ENCODE data around the gene FAM76A.

Gene FAM76A

GRCh38 chr1:27713869-27714513, 11.8 kb upstream of the FAM76A start:
- ATAC-seq: no peak
- TF ChIP-seq GLIS3 (CRISPR knock-in tag; IDR thresholded peaks at IDR 0.05): no peak
- TF ChIP-seq TCF4 (CRISPR knock-in tag; IDR thresholded peaks at IDR 0.05; ENCODE audit: borderline replicate concordance): no peak
- no peak for TF ChIP-seq CSDC2 (CRISPR knock-in tag; IDR thresholded peaks at IDR 0.05)
- TF ChIP-seq ZFP3 (CRISPR knock-in tag; IDR thresholded peaks at IDR 0.05): no peak
- TF ChIP-seq POU6F1 (CRISPR knock-in tag; IDR thresholded peaks at IDR 0.05; ENCODE audit: borderline replicate concordance, low read depth): no peak
- TF ChIP-seq CSRNP3 (CRISPR knock-in tag; IDR thresholded peaks at IDR 0.05): no peak
- no peak for TF ChIP-seq ARNTL (CRISPR knock-in tag; IDR thresholded peaks at IDR 0.05; ENCODE audit: borderline replicate concordance, low read depth)
- no peak for TF ChIP-seq ZFP30 (CRISPR knock-in tag; IDR thresholded peaks at IDR 0.05)
- TF ChIP-seq BACH2 (CRISPR knock-in tag; IDR thresholded peaks at IDR 0.05; ENCODE audit: borderline replicate concordance): no peak
- no peak for TF ChIP-seq TOX (CRISPR knock-in tag; IDR thresholded peaks at IDR 0.05; ENCODE audit: borderline replicate concordance)
- no peak for TF ChIP-seq ISL1 (CRISPR knock-in tag; IDR thresholded peaks at IDR 0.05)
- TF ChIP-seq ZNF565 (CRISPR knock-in tag; conservative IDR thresholded peaks at IDR 0.05; ENCODE audit: low read depth): no peak
- TF ChIP-seq OSR1 (CRISPR knock-in tag; IDR thresholded peaks at IDR 0.05): no peak
- no peak for TF ChIP-seq ESRRG (CRISPR knock-in tag; IDR thresholded peaks at IDR 0.05)
- no peak for TF ChIP-seq ZC3H10 (CRISPR knock-in tag; IDR thresholded peaks at IDR 0.05)
- no peak for TF ChIP-seq ZNF70 (CRISPR knock-in tag; IDR thresholded peaks at IDR 0.05)
- no peak for TF ChIP-seq TSHZ2 (CRISPR knock-in tag; IDR thresholded peaks at IDR 0.05)

GRCh38 chr1:27716262-27716895, 9.4 kb upstream of the FAM76A start:
- TF ChIP-seq PATZ1 (CRISPR knock-in tag; IDR thresholded peaks at IDR 0.05; ENCODE audit: borderline replicate concordance) (no peak), SNAI2 (CRISPR knock-in tag; IDR thresholded peaks at IDR 0.05) (no peak), ZNF8 (CRISPR knock-in tag; IDR thresholded peaks at IDR 0.05) (no peak), TCF4 (CRISPR knock-in tag; IDR thresholded peaks at IDR 0.05; ENCODE audit: borderline replicate concordance) (no peak), ZC3H10 (CRISPR knock-in tag; IDR thresholded peaks at IDR 0.05) (no peak), ZFP30 (CRISPR knock-in tag; IDR thresholded peaks at IDR 0.05) (no peak), TOX (CRISPR knock-in tag; IDR thresholded peaks at IDR 0.05; ENCODE audit: borderline replicate concordance) (no peak), CREB5 (CRISPR knock-in tag; IDR thresholded peaks at IDR 0.05; ENCODE audit: low read depth) (no peak), RARB (CRISPR knock-in tag; IDR thresholded peaks at IDR 0.05) (no peak), ZFP3 (CRISPR knock-in tag; IDR thresholded peaks at IDR 0.05) (no peak), GLIS3 (CRISPR knock-in tag; IDR thresholded peaks at IDR 0.05) (no peak), OSR1 (CRISPR knock-in tag; IDR thresholded peaks at IDR 0.05) (no peak), TSHZ2 (CRISPR knock-in tag; IDR thresholded peaks at IDR 0.05) (no peak), PPARA (CRISPR knock-in tag; IDR thresholded peaks at IDR 0.05; ENCODE audit: borderline replicate concordance) (no peak), ESRRG (CRISPR knock-in tag; IDR thresholded peaks at IDR 0.05) (no peak), CSRNP3 (CRISPR knock-in tag; IDR thresholded peaks at IDR 0.05) (no peak), ARNTL (CRISPR knock-in tag; IDR thresholded peaks at IDR 0.05; ENCODE audit: borderline replicate concordance, low read depth) (no peak), ISL1 (CRISPR knock-in tag; IDR thresholded peaks at IDR 0.05) (no peak), BACH2 (CRISPR knock-in tag; IDR thresholded peaks at IDR 0.05; ENCODE audit: borderline replicate concordance) (no peak), ZNF565 (CRISPR knock-in tag; conservative IDR thresholded peaks at IDR 0.05; ENCODE audit: low read depth) (no peak)
- ATAC-seq: no peak
